Tibial artery (tissue), 4 donors: Measurements from ENCODE around the gene SLC22A1.

ENCODE experiments used
- DNase-seq, 2 donors: peaks; one replicate each; pipeline ENCODE4 v3.0.0-alpha.2; 2019
- H3K27ac ChIP-seq, 2 donors: fragments of 200-600 bp; sonication (generic) in 1 of 2; 1 replicate in 1 of 2; 2 replicates in 1 of 2; pipeline ENCODE4 v1.5.1; 2018 to 2019; ENCODE audit warnings: mild to moderate bottlenecking in 1 of 2
- H3K27me3 ChIP-seq, 2 donors: fragments of 200-600 bp; sonication (generic) in 1 of 2; one replicate each; pipeline versions ENCODE4 v1.5.1 to v1.6.0; 2016 to 2019
- H3K36me3 ChIP-seq, 3 donors: fragments of 200-600 bp; sonication (generic) in 2 of 3; one replicate each; pipeline ENCODE4 v1.5.1; 2016 to 2019; ENCODE audit warnings: mild to moderate bottlenecking in 2 of 3
- H3K4me1 ChIP-seq, 4 donors: fragments of 200-600 bp; sonication (generic) in 2 of 4; 1 replicate in 3 of 4; 2 replicates in 1 of 4; pipeline ENCODE4 v1.5.1; 2016 to 2019
- H3K4me3 ChIP-seq, 2 donors: fragments of 200-600 bp; sonication (generic) in 1 of 2; 1 replicate in 1 of 2; 2 replicates in 1 of 2; pipeline ENCODE4 v1.5.1; 2018 to 2019; ENCODE audit warnings: mild to moderate bottlenecking in 2 of 2
- H3K9me3 ChIP-seq, 3 donors: fragments of 200-600 bp; sonication (generic) in 1 of 3; one replicate each; pipeline ENCODE4 v1.5.1; 2016 to 2019
- intact Hi-C: fragments of 100-400 bp; cut with DNase I; formaldehyde crosslinking; loops from one replicate; pipeline ENCODE4 v1.15.0; 2023; ENCODE audit warnings: low total_unique reads
- TF ChIP-seq, protein P1 (sequence below), 2 experiments: fragments of 200-600 bp in 1 of 2; fragments of 450-650 bp in 1 of 2; IDR thresholded peaks; one replicate each; pipeline ENCODE4 v1.5.1; 2017 to 2019; ENCODE audit warnings: antibody characterized with exemption in 2 of 2, mild to moderate bottlenecking in 1 of 2, moderate library complexity in 1 of 2

SLC22A1 gene

DNA sequence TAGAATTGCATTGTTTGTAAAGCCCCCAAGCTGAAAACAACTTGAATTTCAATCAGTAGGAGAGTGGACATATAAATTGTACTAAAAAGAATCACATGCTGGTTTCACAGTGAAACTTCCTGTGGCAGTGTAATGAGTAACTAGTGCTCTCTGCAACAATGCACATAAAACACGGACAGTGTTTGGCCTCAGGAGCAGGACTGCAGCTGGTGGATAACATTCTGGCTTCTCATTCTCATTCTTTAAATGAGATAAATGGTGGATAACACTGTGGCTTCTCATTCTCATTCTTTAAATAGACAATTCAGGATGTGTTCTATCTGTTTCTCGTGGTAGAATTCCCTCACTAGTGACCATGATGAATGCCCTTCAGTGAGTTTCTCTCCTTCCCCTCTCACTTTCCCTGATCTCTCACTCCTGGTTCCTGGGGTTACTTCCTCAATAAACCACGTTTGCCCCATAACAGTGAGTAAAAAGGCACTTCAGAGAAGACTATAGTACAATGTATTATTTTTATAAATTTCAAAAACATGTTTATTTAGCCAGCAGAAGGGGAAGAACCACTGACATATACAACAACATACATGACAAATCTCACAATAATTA, 77.1 kb downstream of the SLC22A1 start:
- TF ChIP-seq, protein P1, sequence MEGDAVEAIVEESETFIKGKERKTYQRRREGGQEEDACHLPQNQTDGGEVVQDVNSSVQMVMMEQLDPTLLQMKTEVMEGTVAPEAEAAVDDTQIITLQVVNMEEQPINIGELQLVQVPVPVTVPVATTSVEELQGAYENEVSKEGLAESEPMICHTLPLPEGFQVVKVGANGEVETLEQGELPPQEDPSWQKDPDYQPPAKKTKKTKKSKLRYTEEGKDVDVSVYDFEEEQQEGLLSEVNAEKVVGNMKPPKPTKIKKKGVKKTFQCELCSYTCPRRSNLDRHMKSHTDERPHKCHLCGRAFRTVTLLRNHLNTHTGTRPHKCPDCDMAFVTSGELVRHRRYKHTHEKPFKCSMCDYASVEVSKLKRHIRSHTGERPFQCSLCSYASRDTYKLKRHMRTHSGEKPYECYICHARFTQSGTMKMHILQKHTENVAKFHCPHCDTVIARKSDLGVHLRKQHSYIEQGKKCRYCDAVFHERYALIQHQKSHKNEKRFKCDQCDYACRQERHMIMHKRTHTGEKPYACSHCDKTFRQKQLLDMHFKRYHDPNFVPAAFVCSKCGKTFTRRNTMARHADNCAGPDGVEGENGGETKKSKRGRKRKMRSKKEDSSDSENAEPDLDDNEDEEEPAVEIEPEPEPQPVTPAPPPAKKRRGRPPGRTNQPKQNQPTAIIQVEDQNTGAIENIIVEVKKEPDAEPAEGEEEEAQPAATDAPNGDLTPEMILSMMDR (IDR thresholded peaks at IDR 0.05): no peak
- peaks cover 0 to 16% (median 7%) of the 10 kb centered on the region in 3 donors for H3K9me3 ChIP-seq
- H3K27ac ChIP-seq: no peak overlapping the region
- no peak for DNase-seq
- intact Hi-C loops: no loop called here
- H3K27me3 ChIP-seq: no peaks in the 10 kb centered on the region
- H3K4me1 ChIP-seq: peaks cover 0 to 34% (median 14%) of the 10 kb centered on the region in 4 donors
- no peak overlapping the region for H3K4me3 ChIP-seq
- no peaks in the 10 kb centered on the region for H3K36me3 ChIP-seq

DNA sequence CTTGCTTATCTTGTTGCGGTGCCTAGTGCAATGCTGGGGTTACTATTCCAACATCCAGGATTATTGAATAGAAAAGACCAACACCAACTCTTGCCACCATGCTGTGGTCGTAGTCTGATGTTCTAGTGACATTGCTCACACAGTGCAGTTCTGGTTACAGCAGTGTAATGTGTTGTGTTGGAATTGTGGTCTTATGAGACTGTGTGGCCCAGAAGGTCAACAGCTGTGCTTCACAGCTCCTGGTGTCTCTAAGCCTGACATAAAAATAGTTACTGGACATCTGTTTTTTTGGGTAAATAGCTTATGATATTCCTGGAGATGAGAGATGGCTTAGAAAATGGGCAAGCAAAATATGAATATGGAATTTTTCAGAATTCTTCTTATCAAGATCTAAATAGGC, 79.4 kb downstream of the SLC22A1 start:
- H3K4me3 ChIP-seq: no peak overlapping the region
- no peak for DNase-seq
- H3K9me3 ChIP-seq: no peaks in the 10 kb centered on the region
- TF ChIP-seq, protein P1 (IDR thresholded peaks at IDR 0.05): no peak
- H3K27ac ChIP-seq: peak overlapping the region in 1 of 2 donors; percentile 66
- H3K27me3 ChIP-seq: no peaks in the 10 kb centered on the region
- H3K4me1 ChIP-seq: peaks cover 0 to 39% (median 14%) of the 10 kb centered on the region in 4 donors
- intact Hi-C loops: no loop called here
- H3K36me3 ChIP-seq: no peaks in the 10 kb centered on the region

DNA sequence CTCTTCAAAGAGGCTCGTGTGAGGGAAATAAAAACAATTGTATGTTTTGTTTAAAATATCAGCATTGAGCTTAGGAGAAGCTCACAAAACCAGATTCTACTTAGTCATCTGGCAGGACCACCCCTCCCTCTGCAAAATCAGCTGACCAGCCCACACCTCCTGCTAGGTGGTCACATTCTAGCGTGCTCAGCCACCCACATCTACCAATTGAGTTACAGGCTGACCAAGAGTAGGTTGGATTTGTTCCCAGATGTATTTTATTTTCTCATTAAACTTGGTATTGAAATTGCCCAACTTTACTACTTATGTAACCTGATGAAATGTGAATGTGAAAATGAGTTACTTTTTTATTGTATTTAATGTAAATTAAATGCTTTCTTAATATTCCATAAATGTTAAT, 80.8 kb downstream of the SLC22A1 start:
- peaks cover 0 to 39% (median 14%) of the 10 kb centered on the region in 4 donors for H3K4me1 ChIP-seq
- no peak for DNase-seq
- H3K27me3 ChIP-seq: no peaks in the 10 kb centered on the region
- no peak overlapping the region for H3K4me3 ChIP-seq
- H3K36me3 ChIP-seq: no peaks in the 10 kb centered on the region
- intact Hi-C loops: no loop called here
- H3K27ac ChIP-seq: peak overlapping the region; percentile 54 to 66
- H3K9me3 ChIP-seq: peaks cover 0 to 2% (median 0%) of the 10 kb centered on the region in 3 donors
- TF ChIP-seq, protein P1 (IDR thresholded peaks at IDR 0.05): no peak

DNA sequence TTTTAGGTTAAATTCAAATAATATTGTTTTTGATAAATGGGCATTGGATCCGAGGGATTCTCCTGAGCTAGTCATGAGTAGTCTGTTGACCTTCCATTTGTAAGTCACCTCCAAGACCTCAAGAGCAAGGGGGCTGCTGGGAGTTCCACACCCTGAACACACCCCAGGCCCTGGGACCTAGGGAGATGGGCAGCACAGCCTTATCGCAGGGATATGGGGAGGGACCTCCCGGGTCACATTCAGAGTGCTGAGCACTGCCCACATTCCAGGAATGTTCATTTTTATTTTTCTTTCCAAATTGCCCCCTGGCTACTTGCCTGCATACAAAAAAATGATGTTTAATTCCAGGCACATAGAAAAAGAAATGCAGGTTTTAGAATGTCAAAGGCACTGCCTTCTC, 81.5 kb downstream of the SLC22A1 start:
- peaks cover 0 to 39% (median 14%) of the 10 kb centered on the region in 4 donors for H3K4me1 ChIP-seq
- TF ChIP-seq, protein P1 (IDR thresholded peaks at IDR 0.05): no peak
- DNase-seq: no peak
- H3K9me3 ChIP-seq: peaks cover 0 to 9% (median 4%) of the 10 kb centered on the region in 3 donors
- no peaks in the 10 kb centered on the region for H3K36me3 ChIP-seq
- H3K4me3 ChIP-seq: no peak overlapping the region
- intact Hi-C loops: no loop called here
- no peaks in the 10 kb centered on the region for H3K27me3 ChIP-seq
- H3K27ac ChIP-seq: peak overlapping the region; percentile 54 to 66

DNA sequence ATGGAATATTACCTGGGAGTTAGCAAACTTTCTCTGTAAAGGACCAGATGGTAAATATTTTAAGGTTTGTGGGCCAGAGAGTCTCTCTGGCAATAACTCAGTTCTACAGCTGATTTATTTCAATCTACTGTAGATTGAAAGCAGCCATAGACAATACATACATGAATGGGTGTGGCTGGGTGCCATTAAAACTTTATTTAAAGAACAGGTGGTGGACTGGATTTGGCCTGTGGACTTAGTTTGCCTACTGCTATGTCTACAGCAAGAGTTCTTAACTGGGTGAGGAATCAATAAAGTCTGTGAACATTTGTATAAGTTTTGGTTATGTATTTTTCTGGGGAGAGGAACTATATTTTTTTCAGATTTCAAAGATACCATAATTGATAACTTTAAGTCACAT, 81.9 kb downstream of the SLC22A1 start:
- Histone ChIP-seq H3K27me3 (no peaks in the 10 kb centered on the region), H3K4me3 (no peak overlapping the region), H3K9me3 (peaks cover 0 to 9% (median 4%) of the 10 kb centered on the region in 3 donors), H3K27ac (peak overlapping the region; percentile 54 to 66), H3K4me1 (peaks cover 0 to 39% (median 14%) of the 10 kb centered on the region in 4 donors), H3K36me3 (no peaks in the 10 kb centered on the region)
- no peak for DNase-seq
- intact Hi-C loops: no loop called here
- TF ChIP-seq, protein P1 (IDR thresholded peaks at IDR 0.05): no peak
